Gastrocnemius medialis (tissue), 4 donors: ENCODE data around the gene SLC16A13.

ENCODE experiments used
- CTCF ChIP-seq, 5 experiments: fragments of 450-650 bp in 3 of 5; fragments of 200-600 bp in 2 of 5; sonication (generic) in 2 of 5; IDR thresholded peaks in 4 of 5; conservative IDR thresholded peaks in 1 of 5; 1 replicate in 4 of 5; 2 replicates in 1 of 5; pipeline ENCODE4 v1.5.1; 2016 to 2019; ENCODE audit warnings: antibody characterized with exemption in 5 of 5, mild to moderate bottlenecking in 3 of 5, moderate library complexity in 3 of 5
- POLR2A ChIP-seq, 2 donors: fragments of 450-650 bp; IDR thresholded peaks; one replicate each; pipeline ENCODE4 v1.6.1; 2017; ENCODE audit warnings: antibody characterized with exemption in 2 of 2, mild to moderate bottlenecking in 2 of 2, moderate library complexity in 2 of 2

GRCh38 chr17:7038025-7038862 lies 2.4 kb downstream of the SLC16A13 start:
- no peak for TF ChIP-seq POLR2A (IDR thresholded peaks at IDR 0.05)
- no peak for TF ChIP-seq CTCF (IDR thresholded peaks at IDR 0.05 in 4 of 5, conservative IDR thresholded peaks at IDR 0.05 in 1 of 5)
